Testis (tissue), 2 donors: ENCODE results near the gene SENP1.

Experiments used
- CTCF ChIP-seq, 3 experiments: fragments of 450-650 bp in 2 of 3; fragments of 200-600 bp in 1 of 3; sonication (generic) in 1 of 3; IDR thresholded peaks; one replicate each; pipeline ENCODE4 v1.5.1; 2016 to 2019; ENCODE audit warnings: antibody characterized with exemption in 3 of 3, mild to moderate bottlenecking in 2 of 3, moderate library complexity in 1 of 3
- POLR2A ChIP-seq: fragments of 450-650 bp; IDR thresholded peaks from one replicate; pipeline ENCODE4 v1.6.1; 2017; ENCODE audit warnings: antibody characterized with exemption, mild to moderate bottlenecking, moderate library complexity

- no peak for TF ChIP-seq POLR2A
- no peak for TF ChIP-seq CTCF (IDR thresholded peaks at IDR 0.05)
These were observed 4.9 kb upstream of the SENP1 start for GRCh38 chr12:48110691-48111311.
